ENCODE measurements around the gene SASH1.

- no peak for TF ChIP-seq POLR2A (IDR thresholded peaks at IDR 0.05)
- TF ChIP-seq, protein P1, sequence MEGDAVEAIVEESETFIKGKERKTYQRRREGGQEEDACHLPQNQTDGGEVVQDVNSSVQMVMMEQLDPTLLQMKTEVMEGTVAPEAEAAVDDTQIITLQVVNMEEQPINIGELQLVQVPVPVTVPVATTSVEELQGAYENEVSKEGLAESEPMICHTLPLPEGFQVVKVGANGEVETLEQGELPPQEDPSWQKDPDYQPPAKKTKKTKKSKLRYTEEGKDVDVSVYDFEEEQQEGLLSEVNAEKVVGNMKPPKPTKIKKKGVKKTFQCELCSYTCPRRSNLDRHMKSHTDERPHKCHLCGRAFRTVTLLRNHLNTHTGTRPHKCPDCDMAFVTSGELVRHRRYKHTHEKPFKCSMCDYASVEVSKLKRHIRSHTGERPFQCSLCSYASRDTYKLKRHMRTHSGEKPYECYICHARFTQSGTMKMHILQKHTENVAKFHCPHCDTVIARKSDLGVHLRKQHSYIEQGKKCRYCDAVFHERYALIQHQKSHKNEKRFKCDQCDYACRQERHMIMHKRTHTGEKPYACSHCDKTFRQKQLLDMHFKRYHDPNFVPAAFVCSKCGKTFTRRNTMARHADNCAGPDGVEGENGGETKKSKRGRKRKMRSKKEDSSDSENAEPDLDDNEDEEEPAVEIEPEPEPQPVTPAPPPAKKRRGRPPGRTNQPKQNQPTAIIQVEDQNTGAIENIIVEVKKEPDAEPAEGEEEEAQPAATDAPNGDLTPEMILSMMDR (IDR thresholded peaks at IDR 0.05): no peak
- no peak for TF ChIP-seq POLR2AphosphoS5 (IDR thresholded peaks at IDR 0.05)
- no peak for TF ChIP-seq EP300 (IDR thresholded peaks at IDR 0.05)
These were observed 5.7 kb downstream of the SASH1 start for GRCh38 chr6:148348335-148348734.
